Measurements from ENCODE around the gene IRGC. TPM values are rescaled to one million over a fixed set of nuclear protein-coding genes. Genes with fewer than 3 reads are reported as not detected.
"Not testable (repeated sequence)": the region's sequence is repeated elsewhere in the genome, so short reads cannot be mapped to it uniquely, and the experiment has no call there.

Gene IRGC
- total and polyA plus RNA-seq, 2 of the 13 experiments (the other 11 are each of a cell fraction or from before 2014, with no cell fraction given) = not detected

GRCh38 chr19:43763473-43763939 is 47.6 kb downstream of the IRGC start:
- TF ChIP-seq ZC3H4 (CRISPR knock-in tag; IDR thresholded peaks at IDR 0.05; ENCODE audit: borderline replicate concordance) = no peak
- no peak for TF ChIP-seq IRF2 (CRISPR knock-in tag; IDR thresholded peaks at IDR 0.05)
- TF ChIP-seq CBFB (CRISPR knock-in tag; IDR thresholded peaks at IDR 0.05) = no peak
- no peak for TF ChIP-seq ZNF580 (CRISPR knock-in tag; IDR thresholded peaks at IDR 0.05; ENCODE audit: borderline replicate concordance, low read depth)
- TF ChIP-seq ZNF263 (CRISPR knock-in tag; IDR thresholded peaks at IDR 0.05) = no peak
- no peak for TF ChIP-seq RAD51 (IDR thresholded peaks at IDR 0.05; ENCODE audit: borderline replicate concordance)
- no peak for TF ChIP-seq ETV5 (CRISPR knock-in tag; IDR thresholded peaks at IDR 0.05; ENCODE audit: borderline replicate concordance)
- no peak for TF ChIP-seq ZNF776 (CRISPR knock-in tag; IDR thresholded peaks at IDR 0.05)
- no peak for TF ChIP-seq MXI1 (IDR thresholded peaks at IDR 0.05; ENCODE audit: borderline replicate concordance, low read depth, low read length)
- TF ChIP-seq ATM (IDR thresholded peaks at IDR 0.05; ENCODE audit: borderline replicate concordance) = no peak
- TF ChIP-seq DDIT3 (CRISPR knock-in tag; IDR thresholded peaks at IDR 0.05) = no peak
- no peak for TF ChIP-seq SIN3A (IDR thresholded peaks at IDR 0.05; ENCODE audit: borderline replicate concordance, low read depth, low read length)
- in situ Hi-C loops (cut with HindIII; ENCODE audit: extremely low pct_ligation_motif_present, low pct_unique_long_range_greater_than_20kb) = no loop called here
- H3K4me2 ChIP-seq (ENCODE audit: low read depth, low read length) = no peak overlapping the region

GRCh38 chr19:43764684-43765083 is 48.8 kb downstream of the IRGC start:
- in situ Hi-C loops (cut with HindIII; ENCODE audit: extremely low pct_ligation_motif_present, low pct_unique_long_range_greater_than_20kb); BruUV-seq (replicated peaks): not testable (repeated sequence)

More at GRCh38 chr19:43763473-43763939, 47.6 kb downstream of the IRGC start:
- ChIA-PET CTCF (ENCODE audit: low intra/inter-chr PET ratio, low total read pairs) (no interaction called here), POLR2A (no interaction called here)
- H3K79me2 ChIP-seq (ENCODE audit: insufficient read depth, low read length) = no peaks in the 10 kb centered on the region
- peaks cover 25% of the 10 kb centered on the region for H3K4me1 ChIP-seq (ENCODE audit: insufficient read depth, low read length)
- 6% methylated on average over 2 of the region's 3 CpGs for WGBS (ENCODE audit: low lambda C conversion rate)
- no TSS peak for BruUV-seq (replicated peaks)
- H3K4me3 ChIP-seq (replicated peaks in 1 of 3; ENCODE audit: insufficient read depth in 1 of 3, low read depth in 2 of 3, low read length in 3 of 3) = no peak overlapping the region
- ATAC-seq (no peak), FAIRE-seq (no peak), DNase-seq (ENCODE audit: low spot score) (no peak)
- intact Hi-C loops (cut with micrococcal nuclease; ENCODE audit: unreplicated experiment) = loop anchor here (10.0 kb wide), 1 partner anchor 99 kb away; no protein-coding TSS in a partner anchor
- H3K36me3 ChIP-seq (replicated peaks in 1 of 2; ENCODE audit: control insufficient read depth in 1 of 2, insufficient read depth in 2 of 2, low read length in 2 of 2) = no peaks in the 10 kb centered on the region
- H3K27me3 ChIP-seq (ENCODE audit: control insufficient read depth in 1 of 2, insufficient read depth in 2 of 2, low read length in 2 of 2) = no peaks in the 10 kb centered on the region
- no peaks in the 10 kb centered on the region for H3K9me3 ChIP-seq (ENCODE audit: low read length)
- H3K9ac ChIP-seq (ENCODE audit: insufficient read depth, low read depth, low read length) = no peak overlapping the region
- no peak overlapping the region for H3K27ac ChIP-seq (ENCODE audit: extremely low read length, insufficient read depth, low read length)
- H4K20me1 ChIP-seq (ENCODE audit: insufficient read depth, low read length) = no peaks in the 10 kb centered on the region
- H2AFZ ChIP-seq (ENCODE audit: low read length) = no peak overlapping the region

More at GRCh38 chr19:43764684-43765083, 48.8 kb downstream of the IRGC start:
- FAIRE-seq; H3K9ac ChIP-seq (ENCODE audit: insufficient read depth, low read depth, low read length); DNase-seq (ENCODE audit: low spot score); ATAC-seq; H3K27ac ChIP-seq (ENCODE audit: extremely low read length, insufficient read depth, low read length); H3K9me3 ChIP-seq (ENCODE audit: low read length); H3K79me2 ChIP-seq (ENCODE audit: insufficient read depth, low read length); H2AFZ ChIP-seq (ENCODE audit: low read length); H3K4me3 ChIP-seq (replicated peaks in 1 of 3; ENCODE audit: insufficient read depth in 1 of 3, low read depth in 2 of 3, low read length in 3 of 3); H4K20me1 ChIP-seq (ENCODE audit: insufficient read depth, low read length); H3K27me3 ChIP-seq (ENCODE audit: control insufficient read depth in 1 of 2, insufficient read depth in 2 of 2, low read length in 2 of 2); H3K36me3 ChIP-seq (replicated peaks in 1 of 2; ENCODE audit: control insufficient read depth in 1 of 2, insufficient read depth in 2 of 2, low read length in 2 of 2): not testable (repeated sequence)
- CTCF ChIA-PET (ENCODE audit: low intra/inter-chr PET ratio, low total read pairs) = interaction anchor here (1.7 kb wide), 1 partner anchor 10 kb away, joined by 4 read pairs; no protein-coding TSS in a partner anchor
- Histone ChIP-seq H3K4me1 (ENCODE audit: insufficient read depth, low read length) (peaks cover 17% of the 10 kb centered on the region; the same call in 1 of the 2 replicates), H3K4me2 (ENCODE audit: low read depth, low read length) (peak overlapping the region; percentile 14; the same call in 1 of the 2 replicates)
- intact Hi-C loops (cut with micrococcal nuclease; ENCODE audit: unreplicated experiment) = loop anchor here (10.0 kb wide), 1 partner anchor 100 kb away; no protein-coding TSS in a partner anchor
- WGBS (ENCODE audit: low lambda C conversion rate) = 47% methylated on average over 8 of the region's 8 CpGs
- POLR2A ChIA-PET = interaction anchor here (2.4 kb wide), 1 partner anchor 10 kb away, joined by 20 read pairs; the partner anchor contains the start of gene SMG9

Measured in HepG2 (cell line).